Heart left ventricle (tissue), 16 donors: ENCODE data around the gene PACSIN2. TPM values are rescaled to one million over a fixed set of nuclear protein-coding genes. Genes with fewer than 3 reads are reported as not detected.
"Not testable (repeated sequence)": the region's sequence is repeated elsewhere in the genome, so short reads cannot be mapped to it uniquely, and the experiment has no call there.

ENCODE experiments used
- ATAC-seq, 4 donors: fragments of 200-7000 bp; cut with Tn5 transposase; one replicate each; pipeline ENCODE4 v1.9.1; 2020 to 2022; ENCODE audit warnings: moderate library complexity in 4 of 4, mild to moderate bottlenecking in 3 of 4, moderate number of reproducible peaks in 1 of 4
- DNase-seq, 5 donors: peaks; one replicate each; pipeline ENCODE4 v3.0.0-alpha.2; 2020
- H3K27ac ChIP-seq, 12 donors: fragments of 200-600 bp; sonication (generic) in 4 of 12; one replicate each; pipeline versions ENCODE4 v1.5.0 to v1.8.0; 2016 to 2022; ENCODE audit warnings: mild to moderate bottlenecking in 2 of 12
- H3K27me3 ChIP-seq, 9 donors: fragments of 200-600 bp; sonication (generic) in 2 of 9; one replicate each; pipeline versions ENCODE4 v1.5.1 to v1.8.0; 2016 to 2022; ENCODE audit warnings: mild to moderate bottlenecking in 3 of 9
- H3K36me3 ChIP-seq, 9 donors: fragments of 200-600 bp; sonication (generic) in 2 of 9; one replicate each; pipeline versions ENCODE4 v1.5.0 to v1.8.0; 2018 to 2022; ENCODE audit warnings: mild to moderate bottlenecking in 2 of 9
- H3K4me1 ChIP-seq, 12 donors: fragments of 200-600 bp; sonication (generic) in 4 of 12; one replicate each; pipeline versions ENCODE4 v1.5.0 to v1.8.0; 2016 to 2022; ENCODE audit warnings: mild to moderate bottlenecking in 3 of 12
- H3K4me3 ChIP-seq, 12 donors: fragments of 200-600 bp; sonication (generic) in 4 of 12; one replicate each; pipeline versions ENCODE4 v1.5.0 to v1.8.0; 2017 to 2022; ENCODE audit warnings: mild to moderate bottlenecking in 9 of 12, moderate library complexity in 4 of 12
- H3K9me3 ChIP-seq, 12 donors: fragments of 200-600 bp; sonication (generic) in 4 of 12; one replicate each; pipeline versions ENCODE4 v1.5.0 to v1.8.0; 2016 to 2022; ENCODE audit warnings: mild to moderate bottlenecking in 1 of 12
- CTCF ChIP-seq, 12 donors: fragments of 200-600 bp; sonication (generic) in 4 of 12; IDR thresholded peaks; one replicate each; pipeline versions ENCODE4 v1.5.0 to v1.8.0; 2018 to 2022; ENCODE audit warnings: antibody characterized with exemption in 12 of 12, mild to moderate bottlenecking in 5 of 12
- POLR2A ChIP-seq, 2 donors: fragments of 450-650 bp; IDR thresholded peaks; one replicate each; pipeline ENCODE4 v1.6.1; 2017; ENCODE audit warnings: antibody characterized with exemption in 2 of 2, mild to moderate bottlenecking in 2 of 2, moderate library complexity in 2 of 2
- WGBS, 4 donors: extraction: QIAGEN DNeasy Blood & Tissue Kit in 2 of 4; methylation state at CpG; one replicate each; pipeline versions ENCODE4 v1.1.5 to v1.1.7; 2013 to 2018; 5-methylcytosine and 5-hydroxymethylcytosine counted together
- intact Hi-C, 10 donors: fragments of 100-400 bp; cut with DNase I; formaldehyde crosslinking; loops; one replicate each; pipeline versions ENCODE4 v1.11.1 to v1.14.2; 2022
- polyA plus RNA-seq, 2 donors: library from polyadenylated mRNA; stranded (reverse); fragments of 200-250 nt; gene quantifications; one replicate each; pipeline ENCODE4 v1.2.3, GENCODE V29; 2013
- total RNA-seq, 9 donors: library from RNA; depleted of rRNA in 2 of 9; stranded (reverse); fragments of >200 nt in 2 of 9; fragmentation: NEBNext Ultra II Directional in 3 of 9; extraction: Animal tissue kit (Norgen Biotek cat#: 25700) in 3 of 9; gene quantifications; one replicate each; pipeline versions ENCODE4 v1.1.0 to v1.2.4, GENCODE V29; 2016 to 2023
- donor health status: ischemic (EF 13 %, LVEDD 7.1; RV severe dilation, severe dysfunction).
- donor health status: healthy with polysubstance abuse.
- donor health status: DM: no; HTN: yes; CAD: no.
- donor health status: DM: no; HTN: no; CAD: no.
- donor health status: ischemic (EF 25% LVEDD 6.9; RV normal size, moderate dysfunction).
- donor health status: ischemic (EF 25% LVEDD 5.7; RV mildly dilated, moderate dysfunction).
- donor health status: healthy.
- donor health status: DM: yes; HTN: yes; CAD: no.
- donor health status: ischemic (EF 35%, LVEDD 5.7; RV mildly dilated, moderate dysfunction).
- donor health status: nonischemic (EF 11% LVEDD 7.7; RV severe dilation, severe dysfunction).
- donor health status: DM: yes; HTN: yes; CAD: no.
- donor health status: PGD.
- donor health status: ischemic (EF 29% LVEDD 5.4; RV normal size, mild dysfunction).
- donor health status: nonischemic (EF 23%, LVEDD 6.1; RV moderate dilation, normal function).

The PACSIN2 gene
- total and polyA plus RNA-seq, 11 donors = 26.5 to 87.1 (median 59.3) TPM

GRCh38 chr22:42972649-42973535, 42.1 kb downstream of the PACSIN2 start:
- ATAC-seq = peak in 2 of 4 donors; percentile 47 to 53
- H3K36me3 ChIP-seq = no peaks in the 10 kb centered on the region
- DNase-seq = no peak
- H3K4me1 ChIP-seq = peaks cover 0 to 56% (median 29%) of the 10 kb centered on the region in 12 donors
- 80 to 86% (median 82%) methylated on average over 10 of the region's 10 CpGs for WGBS, 4 donors
- intact Hi-C loops = no loop called here
- no peak for TF ChIP-seq CTCF (IDR thresholded peaks at IDR 0.05)
- TF ChIP-seq POLR2A (IDR thresholded peaks at IDR 0.05) = no peak
- H3K9me3 ChIP-seq = no peaks in the 10 kb centered on the region
- H3K4me3 ChIP-seq = no peak overlapping the region
- peak overlapping the region in 3 of 12 donors; percentile 3 to 18 (median 4) for H3K27ac ChIP-seq
- no peaks in the 10 kb centered on the region for H3K27me3 ChIP-seq

GRCh38 chr22:42971473-42971860, 43.5 kb downstream of the PACSIN2 start:
- H3K36me3 ChIP-seq, H3K27me3 ChIP-seq, H3K9me3 ChIP-seq, H3K27ac ChIP-seq, intact Hi-C loops, DNase-seq, H3K4me3 ChIP-seq, ATAC-seq: not testable (repeated sequence)
- WGBS, 4 donors = 91 to 96% (median 93%) methylated on average over 3 to 25 of the region's 25 CpGs
- peaks cover 0 to 57% (median 32%) of the 10 kb centered on the region in 12 donors for H3K4me1 ChIP-seq

- intact Hi-C loops = no loop called here
- no peak overlapping the region for H3K4me3 ChIP-seq
- no peaks in the 10 kb centered on the region for H3K36me3 ChIP-seq
- no peak for ATAC-seq
- H3K27me3 ChIP-seq = no peaks in the 10 kb centered on the region
- peaks cover 0 to 56% (median 32%) of the 10 kb centered on the region in 12 donors for H3K4me1 ChIP-seq
- no peak for DNase-seq
- 86 to 90% (median 87%) methylated on average over 5 of the region's 5 CpGs for WGBS, 4 donors
- peak overlapping the region in 1 of 12 donors; percentile 58 for H3K27ac ChIP-seq
- TF ChIP-seq POLR2A (IDR thresholded peaks at IDR 0.05) = no peak
- no peak for TF ChIP-seq CTCF (IDR thresholded peaks at IDR 0.05)
- H3K9me3 ChIP-seq = no peaks in the 10 kb centered on the region
Measured at GRCh38 chr22:42970029-42970428, 44.9 kb downstream of the PACSIN2 start.

GRCh38 chr22:42969348-42969975, 45.5 kb downstream of the PACSIN2 start:
- peaks cover 0 to 50% (median 27%) of the 10 kb centered on the region in 12 donors for H3K4me1 ChIP-seq
- TF ChIP-seq POLR2A (IDR thresholded peaks at IDR 0.05) = no peak
- no peak for TF ChIP-seq CTCF (IDR thresholded peaks at IDR 0.05)
- WGBS, 4 donors = 90 to 96% (median 92%) methylated on average over 12 of the region's 12 CpGs

More at GRCh38 chr22:42969348-42969975, 45.5 kb downstream of the PACSIN2 start:
- H3K4me3 ChIP-seq = no peak overlapping the region
- ATAC-seq = peak in 1 of 4 donors; percentile 16
- H3K9me3 ChIP-seq = no peaks in the 10 kb centered on the region
- no peaks in the 10 kb centered on the region for H3K27me3 ChIP-seq
- DNase-seq = no peak
- H3K36me3 ChIP-seq = no peaks in the 10 kb centered on the region
- intact Hi-C loops = loop anchor here in 5 of 10 donors (5.0 to 10.0 kb wide), 6 partner anchors 37 to 105 kb away; partner anchors contain the start of gene PACSIN2 (in 1 of the 5)
- H3K27ac ChIP-seq = peak overlapping the region in 2 of 12 donors; percentile 1 to 58
